Vagina (tissue), 2 donors: Measurements from ENCODE around the gene LCE3E.

Experiments
- POLR2A ChIP-seq, 2 donors: fragments of 450-650 bp; IDR thresholded peaks; one replicate each; pipeline ENCODE4 v1.6.1; 2017; ENCODE audit warnings: antibody characterized with exemption in 2 of 2, mild to moderate bottlenecking in 2 of 2, moderate library complexity in 2 of 2
- TF ChIP-seq, protein P1 (sequence below), 3 experiments: fragments of 450-650 bp in 2 of 3; fragments of 200-600 bp in 1 of 3; sonication (generic) in 1 of 3; IDR thresholded peaks; one replicate each; pipeline ENCODE4 v1.5.1; 2017 to 2019; ENCODE audit warnings: antibody characterized with exemption in 3 of 3, mild to moderate bottlenecking in 2 of 3, moderate library complexity in 2 of 3

DNA sequence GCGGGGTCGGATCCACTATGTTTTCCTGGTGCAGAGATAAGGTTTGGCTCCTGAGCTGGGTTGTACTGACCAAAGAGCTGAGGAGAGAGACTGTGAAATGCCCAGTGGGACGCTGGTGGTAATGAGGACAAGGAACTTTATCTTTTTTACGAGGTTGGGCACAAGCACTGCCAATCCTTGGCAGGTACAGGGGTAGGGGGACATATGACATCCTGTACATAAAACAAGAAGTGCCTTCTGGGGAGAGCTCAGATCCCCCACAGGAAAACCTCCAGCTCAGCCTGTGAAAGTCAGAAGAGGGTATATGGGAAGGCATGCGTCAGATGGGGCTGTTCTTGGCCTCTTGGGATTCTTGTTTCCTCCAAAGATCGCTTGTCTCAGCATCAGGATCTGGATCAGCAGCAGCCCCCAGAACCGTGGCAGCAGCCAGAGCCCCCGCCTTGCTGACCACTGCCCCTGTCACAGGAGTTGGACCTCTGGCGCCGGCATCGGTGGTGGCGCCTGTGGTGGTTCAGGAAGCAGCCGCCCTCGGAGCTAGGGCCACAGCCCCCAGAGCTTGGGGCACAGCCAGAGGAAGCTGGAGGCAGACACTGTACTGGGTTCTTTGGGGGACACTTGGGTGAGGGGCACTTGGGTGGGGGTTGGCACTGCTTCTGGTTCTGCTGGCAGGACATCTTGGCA lies 905 bp downstream of the LCE3E start:
- no peak for TF ChIP-seq POLR2A (IDR thresholded peaks at IDR 0.05)
- TF ChIP-seq, protein P1, sequence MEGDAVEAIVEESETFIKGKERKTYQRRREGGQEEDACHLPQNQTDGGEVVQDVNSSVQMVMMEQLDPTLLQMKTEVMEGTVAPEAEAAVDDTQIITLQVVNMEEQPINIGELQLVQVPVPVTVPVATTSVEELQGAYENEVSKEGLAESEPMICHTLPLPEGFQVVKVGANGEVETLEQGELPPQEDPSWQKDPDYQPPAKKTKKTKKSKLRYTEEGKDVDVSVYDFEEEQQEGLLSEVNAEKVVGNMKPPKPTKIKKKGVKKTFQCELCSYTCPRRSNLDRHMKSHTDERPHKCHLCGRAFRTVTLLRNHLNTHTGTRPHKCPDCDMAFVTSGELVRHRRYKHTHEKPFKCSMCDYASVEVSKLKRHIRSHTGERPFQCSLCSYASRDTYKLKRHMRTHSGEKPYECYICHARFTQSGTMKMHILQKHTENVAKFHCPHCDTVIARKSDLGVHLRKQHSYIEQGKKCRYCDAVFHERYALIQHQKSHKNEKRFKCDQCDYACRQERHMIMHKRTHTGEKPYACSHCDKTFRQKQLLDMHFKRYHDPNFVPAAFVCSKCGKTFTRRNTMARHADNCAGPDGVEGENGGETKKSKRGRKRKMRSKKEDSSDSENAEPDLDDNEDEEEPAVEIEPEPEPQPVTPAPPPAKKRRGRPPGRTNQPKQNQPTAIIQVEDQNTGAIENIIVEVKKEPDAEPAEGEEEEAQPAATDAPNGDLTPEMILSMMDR (IDR thresholded peaks at IDR 0.05) = no peak
